Coronary artery (tissue), 2 donors: Measurements from ENCODE around the gene ISYNA1.
A peak's percentile ranks its signal among the peaks of the same experiment; 100 is the strongest.

Source experiments
- DNase-seq: peaks from one replicate; pipeline ENCODE4 v3.0.0-alpha.2; 2017; ENCODE audit warnings: low spot score
- H3K27ac ChIP-seq, 2 donors: fragments of 200-600 bp; sonication (generic); one replicate each; pipeline ENCODE4 v1.5.1; 2016 to 2019
- H3K4me3 ChIP-seq: fragments of 200-600 bp; sonication (generic); 2 replicates; pipeline ENCODE4 v1.5.1; 2016; ENCODE audit warnings: mild to moderate bottlenecking, moderate library complexity
- CTCF ChIP-seq: fragments of 200-600 bp; sonication (generic); IDR thresholded peaks from one replicate; pipeline ENCODE4 v1.5.1; 2019; ENCODE audit warnings: antibody characterized with exemption

The ISYNA1 gene

GRCh38 chr19:18427080-18427742 is 10.7 kb downstream of the ISYNA1 start:
- Histone ChIP-seq H3K27ac (peak overlapping the region in 1 of 2 donors; percentile 91), H3K4me3 (no peak overlapping the region)
- no peak for DNase-seq
- TF ChIP-seq CTCF: no peak

DNA sequence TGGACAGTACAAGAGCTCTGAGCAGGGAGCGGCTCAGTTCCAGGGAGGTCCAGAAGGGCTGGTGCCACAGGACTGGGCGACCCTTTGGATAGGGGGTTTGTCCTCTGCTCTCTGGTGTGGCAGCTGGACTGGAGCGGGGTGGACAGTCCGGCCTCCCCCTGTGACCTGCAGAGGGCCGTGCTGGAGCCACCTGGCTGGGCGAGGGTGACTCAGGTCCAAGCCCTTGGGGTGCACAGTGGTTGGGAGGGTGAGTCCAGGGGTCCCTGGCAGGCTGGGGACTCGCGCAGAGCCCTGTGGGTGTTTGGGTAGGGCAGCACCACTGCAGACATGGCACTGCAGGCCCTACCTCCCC is 11.5 kb downstream of the ISYNA1 start:
- no peak for DNase-seq
- Histone ChIP-seq H3K27ac (peak overlapping the region; percentile 63 to 91), H3K4me3 (peak overlapping the region; percentile 28)
- TF ChIP-seq CTCF: no peak

DNA sequence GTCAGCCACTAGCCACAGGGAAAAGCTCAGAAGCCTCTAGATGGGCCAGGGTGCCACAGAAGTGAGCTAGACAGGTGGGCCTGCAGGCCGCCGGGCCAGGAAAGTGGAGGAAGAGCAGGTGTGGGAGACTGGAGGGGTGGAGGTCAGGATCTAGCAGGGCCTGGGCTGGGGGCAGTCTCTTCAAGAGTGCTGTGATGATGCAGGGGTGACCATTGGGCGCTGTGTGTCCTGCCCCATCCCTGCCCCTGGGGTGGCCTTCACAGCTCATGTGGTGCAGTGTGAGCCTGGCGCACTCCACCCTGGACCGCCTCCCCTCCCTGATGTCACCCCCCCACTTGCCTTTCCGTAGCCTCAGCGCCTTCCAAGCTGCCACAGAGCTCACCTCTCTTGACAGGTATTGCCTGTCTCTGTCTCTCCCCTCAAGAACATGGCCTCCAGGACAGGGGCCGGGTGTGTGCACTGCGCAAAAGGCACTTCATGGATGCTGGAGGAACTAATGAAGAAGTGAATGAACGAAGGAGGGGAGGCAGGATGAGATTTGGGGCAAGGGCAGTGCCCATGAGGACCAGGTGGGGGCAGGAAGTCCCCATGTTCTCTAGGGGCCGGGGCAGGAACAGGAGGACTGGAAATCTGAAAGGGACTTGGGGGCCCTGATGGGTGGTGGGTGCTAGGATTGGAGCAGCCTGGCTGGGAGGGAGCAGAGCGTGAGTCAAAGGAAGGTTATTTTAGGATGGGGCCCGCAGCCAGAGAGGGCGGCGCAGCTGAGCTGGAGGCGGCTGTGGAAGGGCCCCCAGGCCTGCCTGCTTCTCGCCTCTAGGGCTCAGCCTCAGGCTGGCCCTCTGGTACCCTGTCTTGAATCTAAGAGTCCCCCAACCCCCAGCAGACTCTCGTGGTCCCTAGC is 12.2 kb downstream of the ISYNA1 start:
- TF ChIP-seq CTCF: no peak
- peak overlapping the region; percentile 28 for H3K4me3 ChIP-seq
- DNase-seq: no peak
- peak overlapping the region; percentile 63 to 91 for H3K27ac ChIP-seq

DNA sequence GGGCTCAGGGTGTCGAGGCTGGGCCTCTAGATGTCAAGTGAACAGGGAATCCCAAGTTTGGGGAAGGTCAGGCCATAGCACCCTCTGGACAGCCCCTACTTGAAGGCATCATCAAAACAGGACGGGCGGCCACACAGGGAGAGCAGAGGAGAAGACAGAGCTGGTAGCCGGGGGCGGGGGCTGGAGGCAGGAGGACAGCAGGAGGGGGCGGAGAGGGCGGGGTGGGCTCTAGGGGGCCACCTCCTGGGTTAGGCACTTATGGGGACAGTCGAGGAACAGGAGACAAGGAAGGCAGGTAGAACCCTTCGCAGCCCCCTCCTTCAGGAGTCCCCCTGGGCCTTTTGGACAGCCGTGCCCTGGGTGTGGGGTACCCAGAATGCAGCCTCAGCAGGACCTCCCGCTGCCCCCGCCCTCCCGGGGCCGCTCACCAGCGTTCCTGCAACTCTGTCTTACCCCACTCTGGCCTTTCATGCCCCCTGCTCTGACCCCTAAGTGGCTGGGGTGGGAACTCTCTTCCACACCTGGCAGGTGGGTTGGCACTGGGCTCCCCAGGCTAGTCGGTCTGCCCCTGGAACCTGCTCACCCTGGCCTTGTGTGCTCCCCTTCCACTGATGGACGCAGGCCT is 12.9 kb downstream of the ISYNA1 start:
- no peak overlapping the region for H3K4me3 ChIP-seq
- peak; percentile 74 for DNase-seq
- H3K27ac ChIP-seq: peak overlapping the region; percentile 63 to 91
- no peak for TF ChIP-seq CTCF

DNA sequence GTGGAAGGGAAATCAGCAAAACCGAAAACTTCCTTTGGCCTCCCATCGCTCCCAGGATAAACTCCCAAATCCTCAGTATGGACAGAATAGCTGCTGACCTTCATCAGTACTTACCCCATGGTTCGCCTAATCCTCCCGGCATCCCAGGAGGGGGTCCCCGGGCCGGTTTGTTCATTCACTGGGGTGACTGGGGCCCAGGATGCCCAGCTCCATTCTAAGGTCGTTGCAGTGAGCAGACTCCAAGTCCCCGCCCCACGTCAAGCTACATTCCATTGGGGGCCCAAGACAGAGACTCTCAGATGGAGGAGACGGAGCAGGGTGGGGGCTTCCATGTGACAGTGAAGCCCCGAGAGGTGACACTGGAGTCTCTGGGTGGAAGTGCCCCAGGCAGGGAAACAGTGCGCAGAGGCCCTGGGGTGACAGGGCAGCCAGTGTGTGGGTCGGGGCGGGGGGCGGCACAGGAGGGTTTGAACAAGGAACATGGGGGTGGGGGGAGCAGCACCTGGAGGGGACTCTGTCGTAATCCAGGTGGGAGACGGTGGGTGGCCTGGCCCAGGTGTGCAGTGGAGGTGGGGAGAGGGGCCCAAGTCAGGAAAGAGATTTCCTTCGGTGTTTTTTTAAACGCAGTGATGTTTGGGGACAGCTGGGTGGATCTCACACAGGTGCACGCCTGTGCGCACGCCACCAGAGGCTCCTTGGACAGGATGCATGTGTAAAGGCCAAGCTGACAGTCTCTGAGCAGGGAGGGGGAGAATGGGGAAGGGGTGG is 13.6 kb downstream of the ISYNA1 start:
- Histone ChIP-seq H3K4me3 (no peak overlapping the region), H3K27ac (peak overlapping the region in 1 of 2 donors; percentile 40)
- TF ChIP-seq CTCF: no peak
- peak; percentile 72 for DNase-seq

DNA sequence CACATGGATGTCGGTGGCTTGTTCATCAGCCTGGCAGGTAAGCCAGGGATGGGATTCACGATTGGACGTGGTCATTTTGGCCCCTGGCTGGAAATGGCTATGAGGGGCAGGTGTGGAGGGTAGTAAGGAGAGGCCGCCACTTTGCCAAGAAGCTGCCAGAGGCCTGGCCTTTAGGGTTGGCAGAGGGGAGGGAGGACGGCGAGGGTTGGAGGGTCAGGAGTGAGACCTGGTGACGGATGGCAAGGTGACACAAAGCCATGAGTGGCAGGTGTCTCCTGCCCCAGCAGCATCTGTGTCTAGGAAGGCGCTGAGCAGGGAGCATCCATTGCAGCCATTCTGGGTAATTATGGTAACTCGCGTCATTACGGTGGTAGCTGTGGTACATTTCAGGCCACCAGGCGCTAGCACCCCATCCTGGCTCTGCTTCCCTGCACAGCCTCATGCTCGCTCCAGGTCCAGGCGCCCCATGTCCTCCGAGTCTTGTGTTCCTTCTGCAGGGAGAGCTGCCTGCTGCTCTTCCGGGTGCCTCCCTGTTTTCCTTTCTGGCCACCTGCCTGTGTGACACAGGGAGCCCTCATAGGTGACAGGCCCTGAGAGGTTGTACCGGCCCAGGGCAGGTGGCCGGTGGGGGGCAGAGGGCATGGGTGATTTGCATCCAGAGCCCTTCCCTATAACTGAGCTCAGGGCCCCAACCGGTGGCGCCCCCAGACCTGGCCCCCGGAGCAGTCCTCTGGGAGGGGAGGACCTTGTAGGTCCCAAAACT is 14.5 kb downstream of the ISYNA1 start:
- H3K4me3 ChIP-seq: no peak overlapping the region
- DNase-seq: peak; percentile 77
- H3K27ac ChIP-seq: peak overlapping the region in 1 of 2 donors; percentile 17
- no peak for TF ChIP-seq CTCF
